ENCODE data around the gene MCUB. TPM values are rescaled to one million over a fixed set of nuclear protein-coding genes. Genes with fewer than 3 reads are reported as not detected.

The MCUB gene
- total and polyA plus RNA-seq, 12 donors: 1.7 to 12.6 (median 3.5) TPM

- H3K9me3 ChIP-seq: no peaks in the 10 kb centered on the region
- TF ChIP-seq, protein P1, sequence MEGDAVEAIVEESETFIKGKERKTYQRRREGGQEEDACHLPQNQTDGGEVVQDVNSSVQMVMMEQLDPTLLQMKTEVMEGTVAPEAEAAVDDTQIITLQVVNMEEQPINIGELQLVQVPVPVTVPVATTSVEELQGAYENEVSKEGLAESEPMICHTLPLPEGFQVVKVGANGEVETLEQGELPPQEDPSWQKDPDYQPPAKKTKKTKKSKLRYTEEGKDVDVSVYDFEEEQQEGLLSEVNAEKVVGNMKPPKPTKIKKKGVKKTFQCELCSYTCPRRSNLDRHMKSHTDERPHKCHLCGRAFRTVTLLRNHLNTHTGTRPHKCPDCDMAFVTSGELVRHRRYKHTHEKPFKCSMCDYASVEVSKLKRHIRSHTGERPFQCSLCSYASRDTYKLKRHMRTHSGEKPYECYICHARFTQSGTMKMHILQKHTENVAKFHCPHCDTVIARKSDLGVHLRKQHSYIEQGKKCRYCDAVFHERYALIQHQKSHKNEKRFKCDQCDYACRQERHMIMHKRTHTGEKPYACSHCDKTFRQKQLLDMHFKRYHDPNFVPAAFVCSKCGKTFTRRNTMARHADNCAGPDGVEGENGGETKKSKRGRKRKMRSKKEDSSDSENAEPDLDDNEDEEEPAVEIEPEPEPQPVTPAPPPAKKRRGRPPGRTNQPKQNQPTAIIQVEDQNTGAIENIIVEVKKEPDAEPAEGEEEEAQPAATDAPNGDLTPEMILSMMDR (IDR thresholded peaks at IDR 0.05): no peak
- intact Hi-C loops (cut with DNase I): no loop called here
- WGBS, 2 donors: 92 to 93% methylated on average over 6 of the region's 6 CpGs
- DNase-seq (no peak), ATAC-seq (no peak)
- no peak overlapping the region for H3K27ac ChIP-seq
- H3K27me3 ChIP-seq: no peaks in the 10 kb centered on the region
- H3K36me3 ChIP-seq: peaks cover 0 to 52% (median 6%) of the 10 kb centered on the region in 9 donors
- no peak overlapping the region for H3K4me3 ChIP-seq
- no peaks in the 10 kb centered on the region for H3K4me1 ChIP-seq
Measured at GRCh38 chr4:109683621-109684253, 123.7 kb downstream of the MCUB start.

DNA sequence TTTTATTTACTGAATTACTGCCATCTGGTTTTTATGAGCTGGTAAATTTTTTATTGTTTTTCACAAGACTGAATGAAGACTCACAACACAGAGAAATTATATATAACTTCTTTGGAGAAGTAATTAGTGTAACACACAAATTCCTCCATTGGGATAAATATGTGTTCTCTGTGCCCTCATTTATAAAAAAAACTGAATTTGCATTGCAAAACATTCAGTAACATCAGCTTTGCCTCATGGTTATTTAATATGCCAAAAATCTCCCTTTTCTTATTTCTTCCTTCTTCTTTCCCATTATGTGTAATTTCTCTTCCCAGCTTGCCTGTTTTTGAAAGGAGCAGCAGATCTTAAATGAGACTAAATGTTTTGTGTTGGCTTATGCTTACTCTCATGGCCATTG is 124.7 kb downstream of the MCUB start:
- intact Hi-C loops (cut with DNase I): no loop called here
- no peaks in the 10 kb centered on the region for H3K27me3 ChIP-seq
- DNase-seq (no peak), ATAC-seq (no peak)
- peaks cover 0 to 62% (median 10%) of the 10 kb centered on the region in 9 donors for H3K36me3 ChIP-seq
- no peaks in the 10 kb centered on the region for H3K9me3 ChIP-seq
- TF ChIP-seq, protein P1 (IDR thresholded peaks at IDR 0.05): no peak
- H3K4me3 ChIP-seq: no peak overlapping the region
- no peak overlapping the region for H3K27ac ChIP-seq
- H3K4me1 ChIP-seq: no peaks in the 10 kb centered on the region

DNA sequence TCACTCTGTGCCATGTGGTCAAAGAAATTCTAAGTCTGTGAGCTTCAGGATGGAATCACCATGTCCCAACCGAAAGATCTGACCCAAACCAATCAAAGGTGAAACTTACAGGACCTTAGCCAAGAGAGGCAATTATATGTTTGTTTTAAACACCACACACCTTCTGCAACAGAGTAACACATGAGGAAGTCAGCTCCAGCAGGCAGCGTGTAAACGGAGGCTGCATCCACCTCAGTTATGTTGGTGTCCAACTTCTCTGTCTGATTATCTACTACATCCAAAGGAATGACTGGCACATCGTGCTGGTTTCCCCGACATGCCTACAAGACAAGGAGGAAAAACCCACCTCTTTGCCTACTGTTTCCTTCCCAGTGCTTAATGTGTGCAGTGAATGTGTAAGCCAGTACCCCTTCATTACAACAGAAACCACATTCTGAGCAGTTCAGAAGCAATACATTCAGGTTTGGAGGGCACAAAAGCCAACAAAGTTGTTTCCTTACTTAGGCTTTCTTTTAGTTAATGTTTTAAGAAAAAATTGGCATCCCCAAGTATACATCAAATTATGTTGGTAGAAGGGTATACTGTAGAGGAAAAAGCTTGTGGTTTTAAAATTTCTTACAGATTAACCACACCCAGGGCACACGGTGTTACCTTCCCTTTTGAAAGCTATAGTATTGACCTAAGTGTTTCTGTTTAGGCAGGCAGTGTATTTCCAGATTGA is 130.8 kb downstream of the MCUB start:
- H3K27me3 ChIP-seq: no peaks in the 10 kb centered on the region
- no peak overlapping the region for H3K27ac ChIP-seq
- ATAC-seq (no peak), DNase-seq (no peak)
- no peaks in the 10 kb centered on the region for H3K9me3 ChIP-seq
- peaks cover 0 to 99% (median 9%) of the 10 kb centered on the region in 9 donors for H3K36me3 ChIP-seq
- intact Hi-C loops (cut with DNase I): no loop called here
- 92 to 94% methylated on average over 6 of the region's 6 CpGs for WGBS, 2 donors
- TF ChIP-seq, protein P1 (IDR thresholded peaks at IDR 0.05): no peak
- H3K4me3 ChIP-seq: no peak overlapping the region
- peaks cover 0 to 3% (median 0%) of the 10 kb centered on the region in 9 donors for H3K4me1 ChIP-seq

DNA sequence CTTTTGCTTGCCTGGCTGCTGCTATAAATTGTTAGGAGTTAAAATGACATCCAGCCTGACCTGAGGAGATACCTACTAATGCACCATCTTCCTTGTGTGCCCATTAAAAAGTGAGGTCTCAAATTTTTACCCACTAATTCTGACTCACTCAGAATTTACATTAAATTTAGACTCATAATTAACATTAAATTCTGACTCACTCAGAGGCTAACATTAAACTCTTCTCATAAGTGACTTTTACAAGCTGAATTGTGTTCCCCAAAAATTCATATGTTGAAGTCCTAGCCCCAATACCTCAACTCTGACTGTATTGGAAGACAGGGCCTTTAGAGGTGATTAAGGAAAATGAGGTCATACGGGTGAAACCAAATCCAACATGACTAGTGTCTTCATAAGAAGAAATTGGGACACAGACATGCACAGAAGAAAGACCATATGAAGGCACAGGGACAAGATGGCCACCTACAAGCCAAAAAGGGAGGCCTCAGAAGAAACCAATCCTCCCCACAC is 131.4 kb downstream of the MCUB start:
- 93 to 97% methylated on average over 1 of the region's 1 CpG for WGBS, 2 donors
- H3K27ac ChIP-seq: no peak overlapping the region
- no peak for DNase-seq

More for the DNA sequence above, 131.4 kb downstream of the MCUB start:
- ATAC-seq: no peak
- TF ChIP-seq, protein P1 (IDR thresholded peaks at IDR 0.05): no peak
- Histone ChIP-seq H3K4me3 (no peak overlapping the region), H3K27me3 (no peaks in the 10 kb centered on the region), H3K36me3 (peaks cover 0 to 98% (median 4%) of the 10 kb centered on the region in 9 donors), H3K4me1 (peaks cover 0 to 3% (median 0%) of the 10 kb centered on the region in 9 donors), H3K9me3 (no peaks in the 10 kb centered on the region)
- intact Hi-C loops (cut with DNase I): no loop called here
